ENCODE measurements around the gene TPSD1. TPM values are rescaled to one million over a fixed set of nuclear protein-coding genes. Genes with fewer than 3 reads are reported as not detected.
"Not testable (repeated sequence)": the region's sequence is repeated elsewhere in the genome, so short reads cannot be mapped to it uniquely, and the experiment has no call there.

TPSD1 gene
- total RNA-seq, 1 experiment from 2014 or later: not detected

DNA sequence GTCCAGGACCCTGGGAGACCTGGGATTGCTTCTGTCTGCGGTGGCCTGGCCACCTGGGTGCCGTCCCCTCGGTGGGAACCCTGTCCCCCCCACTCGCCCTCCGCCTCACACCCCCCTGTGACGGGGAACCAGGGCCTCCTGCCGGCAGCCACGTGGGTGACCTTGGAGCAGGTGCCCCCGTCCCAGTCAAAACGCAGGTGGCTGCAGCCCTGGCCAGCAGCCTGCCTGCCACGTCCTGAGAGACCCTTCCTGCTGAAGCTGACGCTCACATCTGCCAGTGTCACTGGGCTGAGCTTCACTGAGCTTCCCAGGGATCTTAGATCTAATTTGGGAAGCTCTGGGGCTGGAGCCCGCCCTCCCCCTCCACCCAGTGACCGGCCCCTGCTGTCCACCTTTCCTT, 29.2 kb upstream of the TPSD1 start:
- H3K27me3 ChIP-seq (ENCODE audit: low read length); H3K9me2 ChIP-seq (replicated peaks; ENCODE audit: low read length); H3K27ac ChIP-seq (ENCODE audit: low read length); H4K20me1 ChIP-seq (ENCODE audit: low read length); H3F3A ChIP-seq (ENCODE audit: low read length, unreplicated experiment); intact Hi-C loops (cut with micrococcal nuclease); H3K79me2 ChIP-seq (ENCODE audit: low read length); H3K9ac ChIP-seq (ENCODE audit: low read length); BruUV-seq (replicated peaks); H3K4me2 ChIP-seq (ENCODE audit: low read length); H3K4me3 ChIP-seq (ENCODE audit: low read length); H3K4me1 ChIP-seq (ENCODE audit: insufficient read depth, low read length); ATAC-seq; H3K9me3 ChIP-seq (ENCODE audit: low read length); DNase-seq; H3K36me3 ChIP-seq (ENCODE audit: low read depth, low read length); POLR2A ChIA-PET (ENCODE audit: unreplicated experiment); CTCF ChIA-PET; H2AFZ ChIP-seq (ENCODE audit: low read length): not testable (repeated sequence)

DNA sequence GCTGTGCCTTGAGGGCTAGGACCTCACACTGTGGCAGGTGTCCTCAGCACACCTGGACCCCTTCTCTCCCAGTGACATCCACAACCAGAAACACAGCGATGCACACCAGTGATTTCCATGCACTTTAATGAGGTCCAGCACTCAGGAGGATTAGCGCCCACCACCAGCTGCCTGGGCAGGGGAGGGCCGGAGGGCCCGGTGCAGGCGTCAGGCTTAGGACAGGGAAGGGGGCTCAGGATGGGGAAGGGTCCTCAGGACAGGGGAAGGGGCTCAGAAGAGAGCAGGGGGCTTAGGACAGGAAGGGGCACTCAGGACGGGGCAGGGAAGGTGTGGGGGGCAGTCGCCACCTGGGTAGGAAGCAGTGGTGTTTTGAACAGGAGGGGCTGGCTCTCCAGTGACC, 27.6 kb upstream of the TPSD1 start:
- DNase-seq; H3K27ac ChIP-seq (ENCODE audit: low read length); H3K79me2 ChIP-seq (ENCODE audit: low read length); CTCF ChIA-PET; H3K4me3 ChIP-seq (ENCODE audit: low read length); H3K4me2 ChIP-seq (ENCODE audit: low read length); H3K9me2 ChIP-seq (replicated peaks; ENCODE audit: low read length); H3K9me3 ChIP-seq (ENCODE audit: low read length); H3F3A ChIP-seq (ENCODE audit: low read length, unreplicated experiment); H3K27me3 ChIP-seq (ENCODE audit: low read length); POLR2A ChIA-PET (ENCODE audit: unreplicated experiment); H3K4me1 ChIP-seq (ENCODE audit: insufficient read depth, low read length); ATAC-seq; H3K9ac ChIP-seq (ENCODE audit: low read length); BruUV-seq (replicated peaks); intact Hi-C loops (cut with micrococcal nuclease); H3K36me3 ChIP-seq (ENCODE audit: low read depth, low read length); H4K20me1 ChIP-seq (ENCODE audit: low read length); H2AFZ ChIP-seq (ENCODE audit: low read length): not testable (repeated sequence)

DNA sequence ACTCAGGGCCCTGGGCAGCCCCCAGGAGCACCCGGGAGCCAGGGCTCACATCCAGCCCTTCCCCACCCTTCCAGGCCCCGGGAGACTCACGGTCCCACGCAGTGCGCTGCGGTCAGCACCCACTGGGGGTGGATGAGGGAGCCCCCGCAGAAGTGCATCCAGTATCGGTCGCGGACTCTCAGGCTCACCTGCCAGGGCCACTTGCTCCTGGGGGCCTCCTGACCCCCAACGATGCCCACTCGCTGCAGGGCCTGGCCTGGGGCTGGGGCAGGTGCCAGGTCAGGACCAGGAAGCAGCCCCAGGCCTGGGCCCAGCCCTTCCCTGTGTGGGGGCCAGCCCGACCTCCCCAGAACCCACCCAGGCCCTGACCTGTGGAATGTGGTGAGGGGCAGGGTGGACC, 26.4 kb upstream of the TPSD1 start:
- H3K4me2 ChIP-seq (ENCODE audit: low read length); H2AFZ ChIP-seq (ENCODE audit: low read length); H3K27me3 ChIP-seq (ENCODE audit: low read length); H3K4me1 ChIP-seq (ENCODE audit: insufficient read depth, low read length); H3K79me2 ChIP-seq (ENCODE audit: low read length); H3K9ac ChIP-seq (ENCODE audit: low read length); H3K9me2 ChIP-seq (replicated peaks; ENCODE audit: low read length); H3F3A ChIP-seq (ENCODE audit: low read length, unreplicated experiment); DNase-seq; POLR2A ChIA-PET (ENCODE audit: unreplicated experiment); H4K20me1 ChIP-seq (ENCODE audit: low read length); H3K36me3 ChIP-seq (ENCODE audit: low read depth, low read length); H3K27ac ChIP-seq (ENCODE audit: low read length); H3K4me3 ChIP-seq (ENCODE audit: low read length); ATAC-seq; H3K9me3 ChIP-seq (ENCODE audit: low read length); CTCF ChIA-PET; BruUV-seq (replicated peaks); intact Hi-C loops (cut with micrococcal nuclease): not testable (repeated sequence)

DNA sequence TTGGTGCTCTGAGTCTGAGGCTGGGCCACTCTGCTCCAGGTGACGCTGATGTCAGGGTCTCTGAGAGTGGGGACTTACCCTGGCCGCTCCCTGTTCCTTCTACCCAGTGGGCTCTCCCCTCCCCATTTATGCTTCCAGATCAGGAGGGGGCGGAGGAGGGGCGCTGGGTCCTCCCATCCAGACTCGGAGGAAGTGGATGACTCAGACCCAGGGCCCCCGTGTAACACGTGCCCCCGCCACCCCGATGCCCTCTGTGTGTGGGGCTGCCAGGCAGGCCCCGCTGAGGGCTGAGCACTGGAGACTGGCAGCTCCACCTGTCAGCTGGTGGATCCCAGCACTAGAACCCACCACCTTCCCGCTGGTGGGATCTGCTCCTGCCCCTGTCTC, 25.8 kb upstream of the TPSD1 start, which contains the start of gene TPSB2:
Gene TPSB2, minus strand, starts transcription at position 101 of the 387 bp plus-strand sequence. CDS start 233 bp downstream, outside the sequence.
- ATAC-seq; H3K79me2 ChIP-seq (ENCODE audit: low read length); H2AFZ ChIP-seq (ENCODE audit: low read length); H3K4me1 ChIP-seq (ENCODE audit: insufficient read depth, low read length); DNase-seq; H3K36me3 ChIP-seq (ENCODE audit: low read depth, low read length); H3K9me2 ChIP-seq (replicated peaks; ENCODE audit: low read length); intact Hi-C loops (cut with micrococcal nuclease); H3K27ac ChIP-seq (ENCODE audit: low read length); H3K27me3 ChIP-seq (ENCODE audit: low read length); H3K9ac ChIP-seq (ENCODE audit: low read length); H3F3A ChIP-seq (ENCODE audit: low read length, unreplicated experiment); POLR2A ChIA-PET (ENCODE audit: unreplicated experiment); H3K9me3 ChIP-seq (ENCODE audit: low read length); H3K4me2 ChIP-seq (ENCODE audit: low read length); CTCF ChIA-PET; H4K20me1 ChIP-seq (ENCODE audit: low read length); BruUV-seq (replicated peaks); H3K4me3 ChIP-seq (ENCODE audit: low read length): not testable (repeated sequence)

DNA sequence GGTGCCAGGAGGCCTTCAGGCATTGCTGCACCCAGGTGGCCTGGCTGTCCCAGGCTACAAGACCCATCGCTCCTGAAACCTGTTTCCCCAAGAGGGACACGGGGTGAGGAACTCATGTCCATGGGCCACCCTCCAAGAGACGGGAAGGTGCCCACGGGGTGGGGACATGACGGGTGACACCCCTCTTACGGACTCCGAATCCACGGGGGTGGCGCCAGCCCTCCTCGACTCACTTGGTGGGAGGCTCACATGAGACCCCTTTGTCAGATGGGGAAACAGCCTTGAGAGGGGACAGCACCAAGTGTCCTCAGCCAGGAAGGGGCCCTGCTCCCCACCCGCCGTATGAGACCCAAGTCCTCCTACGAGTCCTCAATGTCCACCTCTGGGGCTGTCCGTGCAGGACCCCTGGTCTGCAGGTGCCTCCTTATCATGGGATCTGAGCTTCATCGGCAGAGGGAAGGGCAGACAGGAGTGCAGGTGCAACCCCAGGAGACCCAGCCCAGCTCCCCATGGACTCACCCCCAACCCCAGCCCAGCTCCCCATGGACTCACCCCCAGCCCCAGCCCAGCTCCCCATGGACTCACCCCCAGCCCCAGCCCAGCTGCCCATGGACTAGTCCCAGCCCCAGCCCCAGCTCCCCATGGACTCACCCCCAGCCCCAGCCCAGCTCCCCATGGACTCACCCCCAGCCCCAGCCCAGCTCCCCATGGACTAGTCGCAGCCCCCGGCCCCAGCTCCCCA, 25.2 kb upstream of the TPSD1 start:
- H2AFZ ChIP-seq (ENCODE audit: low read length); H3K4me1 ChIP-seq (ENCODE audit: insufficient read depth, low read length); H3K9me3 ChIP-seq (ENCODE audit: low read length); H3K4me2 ChIP-seq (ENCODE audit: low read length); H3K9ac ChIP-seq (ENCODE audit: low read length); H4K20me1 ChIP-seq (ENCODE audit: low read length); H3K27me3 ChIP-seq (ENCODE audit: low read length); ATAC-seq; H3K9me2 ChIP-seq (replicated peaks; ENCODE audit: low read length); BruUV-seq (replicated peaks); H3K79me2 ChIP-seq (ENCODE audit: low read length); H3K27ac ChIP-seq (ENCODE audit: low read length); DNase-seq; CTCF ChIA-PET; POLR2A ChIA-PET (ENCODE audit: unreplicated experiment); H3K4me3 ChIP-seq (ENCODE audit: low read length); H3K36me3 ChIP-seq (ENCODE audit: low read depth, low read length); intact Hi-C loops (cut with micrococcal nuclease); H3F3A ChIP-seq (ENCODE audit: low read length, unreplicated experiment): not testable (repeated sequence)

DNA sequence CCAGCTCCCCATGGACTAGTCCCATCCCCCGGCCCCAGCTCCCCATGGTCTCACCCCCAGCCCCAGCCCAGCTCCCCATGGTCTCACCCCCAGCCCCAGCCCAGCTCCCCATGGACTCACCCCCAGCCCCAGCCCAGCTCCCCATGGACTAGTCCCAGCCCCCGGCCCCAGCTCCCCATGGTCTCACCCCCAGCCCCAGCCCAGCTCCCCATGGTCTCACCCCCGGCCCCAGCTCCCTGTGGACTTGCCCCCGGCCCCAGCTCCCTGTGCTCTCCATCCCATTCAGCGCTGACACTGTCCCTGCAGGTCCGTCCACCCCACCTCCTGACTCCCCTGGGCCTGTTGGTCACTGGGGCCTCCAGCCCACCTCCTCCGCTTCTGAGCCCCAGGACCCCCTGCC, 24.6 kb upstream of the TPSD1 start:
- H4K20me1 ChIP-seq (ENCODE audit: low read length); CTCF ChIA-PET; intact Hi-C loops (cut with micrococcal nuclease); DNase-seq; H3K9ac ChIP-seq (ENCODE audit: low read length); H3K9me3 ChIP-seq (ENCODE audit: low read length); H3K4me2 ChIP-seq (ENCODE audit: low read length); H2AFZ ChIP-seq (ENCODE audit: low read length); ATAC-seq; H3F3A ChIP-seq (ENCODE audit: low read length, unreplicated experiment); H3K36me3 ChIP-seq (ENCODE audit: low read depth, low read length); H3K4me3 ChIP-seq (ENCODE audit: low read length); H3K4me1 ChIP-seq (ENCODE audit: insufficient read depth, low read length); H3K27ac ChIP-seq (ENCODE audit: low read length); H3K9me2 ChIP-seq (replicated peaks; ENCODE audit: low read length); H3K79me2 ChIP-seq (ENCODE audit: low read length); H3K27me3 ChIP-seq (ENCODE audit: low read length); POLR2A ChIA-PET (ENCODE audit: unreplicated experiment); BruUV-seq (replicated peaks): not testable (repeated sequence)
